GM19351 (cell line): ENCODE results near the gene SPON2.
A peak's percentile ranks its signal among the peaks of the same experiment; 100 is the strongest.

Experiments used
- ATAC-seq: cut with Tn5 transposase; IDR thresholded peaks from one replicate; pipeline ENCODE4 v1.9.1; 2021; ENCODE audit warnings: mild to moderate bottlenecking, moderate library complexity; ENCODE audit not compliant: unreplicated experiment

SPON2 gene

GRCh38 chr4:1172228-1172851 is at the start of gene SPON2:
SPON2 (minus strand) TSS chr4:1172583.
- ATAC-seq = no peak

- no peak for ATAC-seq
These were observed 48.9 kb upstream of the SPON2 start for GRCh38 chr4:1221155-1221870.

GRCh38 chr4:1220566-1220965 is 48.2 kb upstream of the SPON2 start:
- ATAC-seq = no peak

- ATAC-seq = no peak
These were observed 47.2 kb upstream of the SPON2 start for GRCh38 chr4:1219566-1219950.

GRCh38 chr4:1218634-1219565 is 46.5 kb upstream of the SPON2 start:
- ATAC-seq = peak; percentile 55

- no peak for ATAC-seq
These were observed 45.0 kb upstream of the SPON2 start for GRCh38 chr4:1217366-1217765.

- ATAC-seq = no peak
These were observed 44.5 kb upstream of the SPON2 start for GRCh38 chr4:1216869-1217294.

- no peak for ATAC-seq
These were observed 43.8 kb upstream of the SPON2 start for GRCh38 chr4:1216076-1216614.

- peak; percentile 59 for ATAC-seq
These were observed 43.0 kb upstream of the SPON2 start for GRCh38 chr4:1215141-1216075.

- ATAC-seq = no peak
These were observed 42.0 kb upstream of the SPON2 start for GRCh38 chr4:1214101-1215095.

- no peak for ATAC-seq
These were observed 41.1 kb upstream of the SPON2 start for GRCh38 chr4:1213336-1213995.

- no peak for ATAC-seq
These were observed 40.4 kb upstream of the SPON2 start for GRCh38 chr4:1212546-1213335.

- ATAC-seq = no peak
These were observed 39.6 kb upstream of the SPON2 start for GRCh38 chr4:1211891-1212545.

- ATAC-seq = no peak
These were observed 39.0 kb upstream of the SPON2 start for GRCh38 chr4:1211371-1211770.

GRCh38 chr4:1210971-1211370 is 38.6 kb upstream of the SPON2 start:
- ATAC-seq = no peak

GRCh38 chr4:1210241-1210841 is 38.0 kb upstream of the SPON2 start:
- ATAC-seq = no peak

- no peak for ATAC-seq
These were observed 37.4 kb upstream of the SPON2 start for GRCh38 chr4:1209821-1210220.
